H1 (cell line): ENCODE measurements around the gene PFDN1. TPM values are rescaled to one million over a fixed set of nuclear protein-coding genes. Genes with fewer than 3 reads are reported as not detected.
A peak's percentile ranks its signal among the peaks of the same experiment; 100 is the strongest.

Source experiments
- BACH1 ChIP-seq: IDR thresholded peaks from 2 replicates; pipeline ENCODE4 v1.6.1; 2012; ENCODE audit warnings: low read length, improper control_type of control experiment
- BCL11A ChIP-seq, 2 experiments: IDR thresholded peaks; one replicate each; pipeline ENCODE4 v1.6.1; 2011; ENCODE audit warnings: low read depth in 2 of 2, low read length in 2 of 2, mild to moderate bottlenecking in 2 of 2
- CHD1 ChIP-seq: IDR thresholded peaks from 2 replicates; pipeline ENCODE4 v1.6.1; 2012; ENCODE audit warnings: low read depth, low read length, improper control_type of control experiment
- CHD7 ChIP-seq: fragments of 300-600 bp; sonication (generic); IDR thresholded peaks from 2 replicates; pipeline ENCODE4 v1.7.1; 2012; ENCODE audit warnings: low read length, moderate library complexity, mild to moderate bottlenecking, inconsistent platforms; ENCODE audit not compliant: insufficient replicate concordance
- CTCF ChIP-seq, 3 experiments: IDR thresholded peaks; 1 replicate in 2 of 3; 2 replicates in 1 of 3; pipeline versions ENCODE4 v1.5.1 to v1.6.1; 2011; ENCODE audit warnings: low read length in 3 of 3, mild to moderate bottlenecking in 3 of 3, inconsistent platforms in 2 of 3, low read depth in 1 of 3, moderate library complexity in 1 of 3; ENCODE audit not compliant: insufficient read depth in 1 of 3; ENCODE audit errors: control extremely low read depth in 1 of 3
- GABPA ChIP-seq: IDR thresholded peaks from 2 replicates; pipeline ENCODE4 v1.6.1; 2011; ENCODE audit warnings: mild to moderate bottlenecking, low read length, moderate library complexity, borderline replicate concordance; ENCODE audit not compliant: insufficient read depth
- GTF2F1 ChIP-seq: IDR thresholded peaks from 2 replicates; pipeline ENCODE4 v1.6.1; 2012; ENCODE audit warnings: low read depth, low read length, improper control_type of control experiment, borderline replicate concordance
- TBP ChIP-seq: IDR thresholded peaks from 2 replicates; pipeline ENCODE4 v1.6.1; 2011; ENCODE audit warnings: low read depth, low read length, improper control_type of control experiment
- TEAD4 ChIP-seq: IDR thresholded peaks from 2 replicates; pipeline ENCODE4 v1.6.1; 2012; ENCODE audit warnings: low read depth, low read length, inconsistent platforms, mixed read lengths
- polyA plus RNA-seq, 7 experiments: library from polyadenylated mRNA; depleted of rRNA in 3 of 7; stranded (reverse) in 5 of 7; unstranded in 2 of 7; fragments of >200 nt in 5 of 7; fragments of 200-250 nt in 2 of 7; gene quantifications; 1 replicate in 5 of 7; 2 replicates in 1 of 7; 4 replicates in 1 of 7; pipeline versions ENCODE4 v1.2.1 to v1.2.3, GENCODE V29; 2011 to 2013; ENCODE audit warnings: missing spikeins in 2 of 7, mixed read lengths in 2 of 7
- total RNA-seq: library from RNA; stranded (reverse); fragmentation: NEBNext Ultra II Directional; extraction: Animal tissue kit (Norgen Biotek cat#: 25700); gene quantifications from 2 replicates; pipeline ENCODE4 v1.2.1, GENCODE V29; 2021

Gene PFDN1
- total and polyA plus RNA-seq, 2 of the 8 experiments (the other 6 are each of a cell fraction or from before 2014, with no cell fraction given), result 53.0 to 89.6 TPM

GRCh38 chr5:140244525-140245025 is 58.3 kb downstream of the PFDN1 start (continued):
- no peak for TF ChIP-seq CHD7
- TF ChIP-seq CTCF (IDR thresholded peaks at IDR 0.05; ENCODE audit: control extremely low read depth in 1 of 3, insufficient read depth in 1 of 3, low read depth in 1 of 3, low read length in 3 of 3), result peak in 2 of 3 experiments; percentile 88 to 91; a peak in 3 of 4 replicates
- TF ChIP-seq TEAD4, result no peak
- TF ChIP-seq TBP, result no peak
- no peak for TF ChIP-seq GTF2F1
- TF ChIP-seq CHD1, result no peak
- TF ChIP-seq GABPA, result no peak
- TF ChIP-seq BCL11A (IDR thresholded peaks at IDR 0.05; ENCODE audit: low read depth in 2 of 2, low read length in 2 of 2), result no peak
- TF ChIP-seq BACH1, result no peak
